Loucy (cell line): ENCODE results near the gene TRIM3.

Experiments used
- H2AFZ ChIP-seq: fragments of 200-600 bp; sonication (generic); 2 replicates; pipeline ENCODE4 v1.6.0; 2016; ENCODE audit warnings: antibody characterized with exemption, mild to moderate bottlenecking, low read length, moderate library complexity
- H3F3A ChIP-seq: fragments of 200-600 bp; 2 replicates; pipeline ENCODE4 v1.6.0; 2016; ENCODE audit warnings: antibody characterized with exemption, low read depth, mild to moderate bottlenecking
- H3K27me3 ChIP-seq: fragments of 200-600 bp; sonication (generic); 2 replicates; pipeline ENCODE4 v1.6.1; 2014; ENCODE audit warnings: low read length, mild to moderate bottlenecking; ENCODE audit not compliant: insufficient read depth, poor library complexity, severe bottlenecking
- H3K36me3 ChIP-seq: fragments of 200-600 bp; sonication (generic); 2 replicates; pipeline ENCODE4 v1.6.1; 2016; ENCODE audit warnings: low read length; ENCODE audit not compliant: insufficient read depth
- H3K4me1 ChIP-seq: fragments of 200-600 bp; sonication (generic); 2 replicates; pipeline ENCODE4 v1.5.1; 2014; ENCODE audit warnings: low read length, mild to moderate bottlenecking; ENCODE audit not compliant: insufficient read depth, poor library complexity, severe bottlenecking
- H3K4me2 ChIP-seq: fragments of 200-600 bp; sonication (generic); 2 replicates; pipeline ENCODE4 v1.6.0; 2014; ENCODE audit warnings: antibody characterized with exemption, low read length, low read depth, mild to moderate bottlenecking; ENCODE audit not compliant: poor library complexity, severe bottlenecking
- H3K4me3 ChIP-seq: fragments of 200-600 bp; sonication (generic); 2 replicates; pipeline ENCODE4 v1.5.1; 2014; ENCODE audit warnings: low read length, mild to moderate bottlenecking, mixed read lengths; ENCODE audit not compliant: poor library complexity, severe bottlenecking
- H3K79me2 ChIP-seq: fragments of 200-600 bp; sonication (generic); 2 replicates; pipeline ENCODE4 v1.6.1; 2014; ENCODE audit warnings: low read length; ENCODE audit not compliant: insufficient read depth
- H3K9ac ChIP-seq: fragments of 200-600 bp; sonication (generic); 2 replicates; pipeline ENCODE4 v1.6.0; 2014; ENCODE audit warnings: mild to moderate bottlenecking, low read depth, low read length, moderate library complexity; ENCODE audit not compliant: poor library complexity, severe bottlenecking
- H3K9me2 ChIP-seq: fragments of 200-600 bp; sonication (generic); replicated peaks from 2 replicates; pipeline ENCODE4 v1.6.1; 2016; ENCODE audit warnings: low read depth, low read length, mixed read lengths
- H3K9me3 ChIP-seq: fragments of 200-600 bp; sonication (generic); 2 replicates; pipeline ENCODE4 v1.6.1; 2014; ENCODE audit warnings: mild to moderate bottlenecking, antibody characterized with exemption, low read length, low read depth; ENCODE audit not compliant: insufficient read depth
- H4K20me1 ChIP-seq: fragments of 200-600 bp; sonication (generic); 2 replicates; pipeline ENCODE4 v1.6.0; 2014; ENCODE audit warnings: antibody characterized with exemption, low read length, mild to moderate bottlenecking; ENCODE audit not compliant: insufficient read depth, poor library complexity, severe bottlenecking
- CTCF ChIP-seq: fragments of 200-600 bp; sonication (generic); conservative IDR thresholded peaks from 2 replicates; pipeline ENCODE4 v1.5.1; 2014; ENCODE audit warnings: mild to moderate bottlenecking, antibody characterized with exemption, low read length
- EZH2phosphoT487 ChIP-seq: fragments of 200-600 bp; IDR thresholded peaks from 2 replicates; pipeline ENCODE4 v1.6.1; 2018; ENCODE audit warnings: antibody characterized with exemption, mild to moderate bottlenecking, moderate library complexity, borderline replicate concordance

Gene TRIM3

GRCh38 chr11:6482441-6482840 is 8.7 kb upstream of the TRIM3 start:
- Histone ChIP-seq H4K20me1 (peaks cover 33% of the 10 kb centered on the region), H3K9ac (peak overlapping the region; percentile 85), H3K79me2 (peaks cover 57% of the 10 kb centered on the region), H2AFZ (no peak overlapping the region), H3K27me3 (no peaks in the 10 kb centered on the region), H3K4me2 (peak overlapping the region; percentile 92), H3K36me3 (peaks cover 5% of the 10 kb centered on the region; the same call in 1 of the 2 replicates), H3F3A (no peaks in the 10 kb centered on the region), H3K9me3 (no peaks in the 10 kb centered on the region), H3K4me3 (peak overlapping the region; percentile 92), H3K9me2 (no peaks in the 10 kb centered on the region), H3K4me1 (peaks cover 33% of the 10 kb centered on the region)
- no peak for TF ChIP-seq CTCF
- TF ChIP-seq EZH2phosphoT487 = no peak

GRCh38 chr11:6481924-6482275 is 8.2 kb upstream of the TRIM3 start:
- Histone ChIP-seq H3K9ac (peak overlapping the region; percentile 85), H3K9me3 (no peaks in the 10 kb centered on the region), H3K79me2 (peaks cover 57% of the 10 kb centered on the region), H3K9me2 (no peaks in the 10 kb centered on the region), H2AFZ (peak overlapping the region; percentile 81; the same call in 1 of the 2 replicates), H3K4me3 (peak overlapping the region; percentile 92), H3F3A (no peaks in the 10 kb centered on the region), H3K4me2 (peak overlapping the region; percentile 92), H3K36me3 (peaks cover 5% of the 10 kb centered on the region; the same call in 1 of the 2 replicates), H3K4me1 (peaks cover 33% of the 10 kb centered on the region), H3K27me3 (no peaks in the 10 kb centered on the region), H4K20me1 (peaks cover 33% of the 10 kb centered on the region)
- TF ChIP-seq EZH2phosphoT487 (no peak), CTCF (no peak)

DNA sequence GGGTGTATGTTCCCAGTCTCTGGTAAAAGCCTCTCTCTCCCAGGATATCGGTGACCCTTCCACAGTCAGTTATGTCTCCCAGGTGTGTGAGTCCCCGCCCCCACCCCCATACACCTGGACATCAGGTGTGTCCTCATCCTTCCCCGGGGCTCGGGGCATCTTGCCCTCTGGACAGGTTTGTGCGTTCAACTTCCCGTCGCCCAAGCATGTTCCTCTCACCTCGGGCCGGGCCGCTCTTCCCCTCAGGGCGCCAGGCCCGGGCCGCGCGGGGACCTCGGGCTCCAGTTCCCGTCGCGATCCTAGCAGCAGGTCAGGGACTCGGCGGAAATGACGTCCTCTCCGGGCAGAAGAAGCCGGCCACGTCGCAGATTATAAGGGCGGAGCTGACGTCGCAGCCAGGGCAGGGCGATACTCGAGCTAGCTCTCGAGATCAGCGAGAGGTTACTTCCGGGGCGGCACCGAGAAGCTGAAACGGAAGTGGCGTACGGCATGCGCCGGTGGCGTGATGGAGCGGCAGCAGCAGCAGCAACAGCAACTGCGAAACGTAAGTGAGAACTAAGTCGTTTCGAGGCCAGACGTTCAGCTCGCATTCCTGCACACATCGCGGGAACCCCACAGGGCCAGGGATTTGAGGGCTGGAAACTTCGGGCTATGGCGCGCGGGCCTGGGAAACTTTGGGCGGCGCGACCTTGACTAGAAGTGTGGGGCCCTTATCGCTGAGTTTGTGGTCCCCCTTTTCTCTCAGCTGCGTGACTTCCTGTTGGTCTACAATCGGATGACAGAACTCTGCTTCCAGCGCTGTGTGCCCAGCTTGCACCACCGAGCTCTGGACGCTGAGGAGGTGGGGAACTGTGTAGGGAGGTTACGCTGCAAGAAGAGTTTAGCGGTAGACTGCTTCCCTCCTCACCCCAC is 7.5 kb upstream of the TRIM3 start, which contains the start of the genes ARFIP2 and TIMM10B:
TSS of gene ARFIP2 (minus strand) at position 320 of the 912 bp plus-strand sequence. CDS start 910 bp downstream, outside the sequence.
TSS of gene TIMM10B (plus strand) at position 490 of the 912 bp plus-strand sequence. CDS start at position 506, 16 bp downstream.
- Histone ChIP-seq H3F3A (peaks cover under 1% of the 10 kb centered on the region; the same call in 1 of the 2 replicates), H3K9me2 (no peaks in the 10 kb centered on the region), H3K9me3 (no peaks in the 10 kb centered on the region), H2AFZ (peak within 1 kb of the TSS; percentile 81), H3K4me2 (peak within 1 kb of the TSS; percentile 96), H3K4me3 (peak within 1 kb of the TSS; percentile 92), H3K79me2 (peaks cover 57% of the 10 kb centered on the region), H3K9ac (peak within 1 kb of the TSS; percentile 85), H3K27me3 (no peaks in the 10 kb centered on the region), H3K4me1 (peaks cover 33% of the 10 kb centered on the region), H3K36me3 (peaks cover 5% of the 10 kb centered on the region; the same call in 1 of the 2 replicates), H4K20me1 (peaks cover 33% of the 10 kb centered on the region)
- no peak for TF ChIP-seq EZH2phosphoT487
- no peak for TF ChIP-seq CTCF
